Measurements from ENCODE around the gene CACNA1E. TPM values are rescaled to one million over a fixed set of nuclear protein-coding genes. Genes with fewer than 3 reads are reported as not detected.
A peak's percentile ranks its signal among the peaks of the same experiment; 100 is the strongest.
"Not testable (repeated sequence)": the region's sequence is repeated elsewhere in the genome, so short reads cannot be mapped to it uniquely, and the experiment has no call there.

Gene CACNA1E
- total RNA-seq, 1 donor from 2014 or later: not detected

DNA sequence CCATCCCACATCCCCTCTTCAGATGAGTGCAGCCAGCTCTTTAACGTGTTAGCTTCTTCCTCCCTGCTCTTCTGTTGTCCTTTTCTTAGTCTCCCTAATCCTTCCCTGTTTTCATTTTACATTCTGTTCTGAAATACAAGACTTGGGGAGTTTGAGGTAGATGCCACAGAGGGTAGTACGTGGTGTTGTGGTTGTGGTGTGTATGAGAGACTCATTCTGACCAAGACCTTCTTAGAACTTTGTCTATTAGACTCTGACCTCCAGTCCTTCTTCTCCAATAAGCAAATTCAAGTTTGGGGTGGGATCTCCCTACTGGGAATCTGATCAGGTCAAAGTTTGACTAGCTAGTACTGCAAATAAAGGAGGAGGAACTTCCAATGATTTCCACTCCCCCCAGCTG lies 39.5 kb downstream of the CACNA1E start:
- Histone ChIP-seq H3K4me1 (no peaks in the 10 kb centered on the region), H3K27me3 (no peaks in the 10 kb centered on the region), H3K9me3 (no peaks in the 10 kb centered on the region), H3K36me3 (no peaks in the 10 kb centered on the region), H3K4me3 (no peak overlapping the region), H3K27ac (no peak overlapping the region)
- peak in 1 of 2 donors; percentile 10 for DNase-seq (ENCODE audit: extremely low spot score in 2 of 2)
- intact Hi-C loops (cut with DNase I): no loop called here
- TF ChIP-seq, protein P1, sequence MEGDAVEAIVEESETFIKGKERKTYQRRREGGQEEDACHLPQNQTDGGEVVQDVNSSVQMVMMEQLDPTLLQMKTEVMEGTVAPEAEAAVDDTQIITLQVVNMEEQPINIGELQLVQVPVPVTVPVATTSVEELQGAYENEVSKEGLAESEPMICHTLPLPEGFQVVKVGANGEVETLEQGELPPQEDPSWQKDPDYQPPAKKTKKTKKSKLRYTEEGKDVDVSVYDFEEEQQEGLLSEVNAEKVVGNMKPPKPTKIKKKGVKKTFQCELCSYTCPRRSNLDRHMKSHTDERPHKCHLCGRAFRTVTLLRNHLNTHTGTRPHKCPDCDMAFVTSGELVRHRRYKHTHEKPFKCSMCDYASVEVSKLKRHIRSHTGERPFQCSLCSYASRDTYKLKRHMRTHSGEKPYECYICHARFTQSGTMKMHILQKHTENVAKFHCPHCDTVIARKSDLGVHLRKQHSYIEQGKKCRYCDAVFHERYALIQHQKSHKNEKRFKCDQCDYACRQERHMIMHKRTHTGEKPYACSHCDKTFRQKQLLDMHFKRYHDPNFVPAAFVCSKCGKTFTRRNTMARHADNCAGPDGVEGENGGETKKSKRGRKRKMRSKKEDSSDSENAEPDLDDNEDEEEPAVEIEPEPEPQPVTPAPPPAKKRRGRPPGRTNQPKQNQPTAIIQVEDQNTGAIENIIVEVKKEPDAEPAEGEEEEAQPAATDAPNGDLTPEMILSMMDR (IDR thresholded peaks at IDR 0.05): no peak
- TF ChIP-seq POLR2AphosphoS5 (IDR thresholded peaks at IDR 0.05; ENCODE audit: insufficient read depth in 1 of 2, low read depth in 1 of 2) (no peak), POLR2A (IDR thresholded peaks at IDR 0.05) (no peak)

DNA sequence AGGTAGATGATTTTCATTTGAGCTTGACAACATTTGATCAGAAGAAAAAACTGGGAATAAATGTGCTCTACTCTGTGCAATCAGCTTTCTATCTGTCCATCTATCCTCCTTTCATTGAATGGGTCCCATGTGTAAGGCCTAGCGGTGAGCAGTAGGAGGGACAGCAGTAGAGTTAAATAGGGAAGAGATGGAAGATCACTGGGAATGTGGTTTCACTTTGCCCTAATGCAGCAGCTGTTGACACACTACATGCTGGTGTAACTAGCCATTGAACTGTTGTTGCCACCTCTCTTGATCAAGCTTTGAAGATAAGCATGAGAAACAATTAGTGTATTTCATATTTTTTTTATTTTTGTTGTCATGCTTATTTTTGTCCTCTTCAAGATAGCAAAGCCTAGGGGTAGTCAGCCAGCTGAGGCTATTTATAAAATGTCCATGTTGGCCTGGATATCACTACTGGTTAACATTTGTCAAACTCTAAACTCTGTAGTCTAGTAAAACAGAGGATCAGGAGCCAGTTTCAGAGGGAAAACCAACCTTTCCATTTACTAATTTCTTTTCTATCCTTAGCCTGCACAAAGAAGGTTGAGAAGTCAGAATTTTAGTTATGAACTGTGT lies 41.9 kb downstream of the CACNA1E start:
- TF ChIP-seq, protein P1 (IDR thresholded peaks at IDR 0.05): no peak
- TF ChIP-seq POLR2A (IDR thresholded peaks at IDR 0.05) (no peak), POLR2AphosphoS5 (IDR thresholded peaks at IDR 0.05; ENCODE audit: insufficient read depth in 1 of 2, low read depth in 1 of 2) (no peak)
- H3K4me3 ChIP-seq: no peak overlapping the region

GRCh38 chr1:181528241-181528640 lies 44.9 kb downstream of the CACNA1E start:
- DNase-seq (ENCODE audit: extremely low spot score in 2 of 2): peak in 1 of 2 donors; percentile 2
- H3K36me3 ChIP-seq; H3K27me3 ChIP-seq; intact Hi-C loops (cut with DNase I); H3K4me1 ChIP-seq; H3K4me3 ChIP-seq; H3K9me3 ChIP-seq; H3K27ac ChIP-seq: not testable (repeated sequence)

More for the DNA sequence above, 41.9 kb downstream of the CACNA1E start:
- Histone ChIP-seq H3K36me3 (no peaks in the 10 kb centered on the region), H3K27ac (no peak overlapping the region), H3K9me3 (no peaks in the 10 kb centered on the region), H3K27me3 (no peaks in the 10 kb centered on the region), H3K4me1 (no peaks in the 10 kb centered on the region)
- intact Hi-C loops (cut with DNase I): no loop called here
- peak in 1 of 2 donors; percentile 25 for DNase-seq (ENCODE audit: extremely low spot score in 2 of 2)

- H3K9me3 ChIP-seq: no peaks in the 10 kb centered on the region
- intact Hi-C loops (cut with DNase I): no loop called here
- H3K4me1 ChIP-seq: no peaks in the 10 kb centered on the region
- H3K4me3 ChIP-seq: no peak overlapping the region
- no peaks in the 10 kb centered on the region for H3K36me3 ChIP-seq
- no peak for DNase-seq (ENCODE audit: extremely low spot score in 2 of 2)
- TF ChIP-seq, protein P1 (IDR thresholded peaks at IDR 0.05): no peak
- TF ChIP-seq POLR2AphosphoS5 (IDR thresholded peaks at IDR 0.05; ENCODE audit: insufficient read depth in 1 of 2, low read depth in 1 of 2): no peak
- no peak for TF ChIP-seq POLR2A (IDR thresholded peaks at IDR 0.05)
- H3K27ac ChIP-seq: no peak overlapping the region
- H3K27me3 ChIP-seq: no peaks in the 10 kb centered on the region
These were observed 48.1 kb downstream of the CACNA1E start for GRCh38 chr1:181531441-181531840.

DNA sequence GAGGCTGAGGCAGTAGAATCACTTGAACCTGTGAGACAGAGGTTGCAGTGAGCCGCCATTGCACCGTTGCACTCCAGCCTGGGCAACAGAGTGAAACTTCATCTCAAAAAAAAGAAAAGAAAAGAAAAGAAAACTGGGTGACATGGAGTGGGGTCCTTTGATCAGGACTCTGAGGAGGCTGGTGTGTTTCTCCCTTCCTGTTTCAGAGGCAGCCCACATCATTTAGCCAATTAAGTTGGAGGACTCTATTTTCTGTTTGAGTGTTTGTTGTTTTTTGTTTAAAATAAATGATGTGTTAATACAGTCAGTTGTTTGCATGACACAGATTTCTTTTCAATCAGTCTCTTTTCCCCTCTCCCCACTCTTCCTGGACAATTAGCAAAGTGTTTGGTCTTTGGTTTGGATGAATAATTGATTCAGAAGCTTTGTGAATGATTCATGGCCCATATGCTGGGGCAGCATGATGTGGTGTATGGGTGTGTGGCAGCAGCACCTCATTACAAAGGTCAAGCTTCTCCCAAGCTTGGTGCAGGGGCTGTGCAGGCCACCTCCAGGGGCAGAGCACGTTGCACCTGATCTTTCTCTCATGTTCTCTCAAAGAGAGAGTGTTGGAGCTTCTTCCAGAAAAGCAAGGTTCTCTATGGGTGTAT lies 48.8 kb downstream of the CACNA1E start:
- DNase-seq (ENCODE audit: extremely low spot score in 2 of 2): no peak
- H3K4me3 ChIP-seq: no peak overlapping the region
- H3K27me3 ChIP-seq: no peaks in the 10 kb centered on the region
- intact Hi-C loops (cut with DNase I): no loop called here
- no peaks in the 10 kb centered on the region for H3K4me1 ChIP-seq
- H3K36me3 ChIP-seq: no peaks in the 10 kb centered on the region
- H3K27ac ChIP-seq: no peak overlapping the region
- H3K9me3 ChIP-seq: no peaks in the 10 kb centered on the region
- no peak for TF ChIP-seq POLR2AphosphoS5 (IDR thresholded peaks at IDR 0.05; ENCODE audit: insufficient read depth in 1 of 2, low read depth in 1 of 2)
- TF ChIP-seq, protein P1 (IDR thresholded peaks at IDR 0.05): no peak
- TF ChIP-seq POLR2A (IDR thresholded peaks at IDR 0.05): no peak
